HG02884 (cell line): ENCODE data around the gene NR2F2.

Source experiments
- ATAC-seq: cut with Tn5 transposase; IDR thresholded peaks from one replicate; pipeline ENCODE4 v1.9.1; 2021; ENCODE audit warnings: mild to moderate bottlenecking, moderate library complexity; ENCODE audit not compliant: unreplicated experiment

NR2F2 gene

DNA sequence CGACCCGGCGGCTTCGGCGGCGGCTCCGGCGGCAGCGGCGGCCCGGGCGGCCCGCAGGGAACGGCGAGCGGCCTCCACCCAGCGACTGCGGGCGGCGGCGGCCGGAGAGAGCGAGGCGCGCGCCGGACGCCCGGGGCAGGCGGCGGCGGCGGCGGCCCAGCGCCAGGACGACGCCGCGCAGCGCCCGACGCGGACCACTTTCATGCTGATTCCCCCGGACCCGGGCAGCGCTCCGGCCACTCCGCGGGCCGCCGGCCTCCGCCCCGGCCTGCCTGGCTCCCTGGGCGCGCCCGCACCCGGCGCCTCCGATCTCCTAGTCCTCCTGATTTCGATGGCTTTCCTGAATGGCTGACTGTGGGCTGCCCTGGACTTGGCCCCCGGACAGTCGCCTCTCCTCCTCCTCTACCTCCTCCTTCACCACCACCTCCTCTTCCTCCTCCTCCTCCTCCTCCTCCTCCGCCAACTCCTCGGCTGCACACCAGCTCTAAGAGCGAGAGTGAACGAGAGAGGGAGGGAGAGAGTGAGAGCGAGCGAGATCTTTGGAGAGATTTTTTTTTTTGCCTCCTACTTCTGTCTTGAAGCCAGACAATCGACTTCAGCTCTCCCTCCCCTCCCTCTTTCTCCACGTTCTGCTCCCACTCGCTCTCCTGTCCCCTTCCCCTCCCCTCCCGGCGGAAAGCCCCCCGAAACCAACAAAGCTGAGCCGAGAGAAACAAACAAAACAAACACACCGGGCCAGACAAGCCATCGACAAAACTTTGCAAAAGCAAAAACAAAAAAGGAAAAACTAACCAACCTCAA, 844 bp downstream of the NR2F2 start:
- no peak for ATAC-seq

DNA sequence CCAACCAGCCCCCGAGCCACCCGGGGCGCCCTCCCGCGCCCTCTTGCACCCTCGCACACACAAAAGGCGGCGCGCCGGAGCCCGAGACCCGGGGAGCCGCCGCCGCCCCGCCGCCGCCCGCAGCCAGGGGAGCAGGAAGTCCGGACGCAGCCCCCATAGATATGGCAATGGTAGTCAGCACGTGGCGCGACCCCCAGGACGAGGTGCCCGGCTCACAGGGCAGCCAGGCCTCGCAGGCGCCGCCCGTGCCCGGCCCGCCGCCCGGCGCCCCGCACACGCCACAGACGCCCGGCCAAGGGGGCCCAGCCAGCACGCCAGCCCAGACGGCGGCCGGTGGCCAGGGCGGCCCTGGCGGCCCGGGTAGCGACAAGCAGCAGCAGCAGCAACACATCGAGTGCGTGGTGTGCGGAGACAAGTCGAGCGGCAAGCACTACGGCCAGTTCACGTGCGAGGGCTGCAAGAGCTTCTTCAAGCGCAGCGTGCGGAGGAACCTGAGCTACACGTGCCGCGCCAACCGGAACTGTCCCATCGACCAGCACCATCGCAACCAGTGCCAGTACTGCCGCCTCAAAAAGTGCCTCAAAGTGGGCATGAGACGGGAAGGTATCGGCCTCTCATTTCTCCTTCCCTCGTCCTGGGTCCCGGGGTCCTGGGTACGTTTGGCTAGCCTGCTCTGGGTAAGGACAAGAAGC, 1.6 kb downstream of the NR2F2 start:
- no peak for ATAC-seq

- ATAC-seq: no peak
Measured at GRCh38 chr15:96332637-96333121, 2.2 kb downstream of the NR2F2 start.

DNA sequence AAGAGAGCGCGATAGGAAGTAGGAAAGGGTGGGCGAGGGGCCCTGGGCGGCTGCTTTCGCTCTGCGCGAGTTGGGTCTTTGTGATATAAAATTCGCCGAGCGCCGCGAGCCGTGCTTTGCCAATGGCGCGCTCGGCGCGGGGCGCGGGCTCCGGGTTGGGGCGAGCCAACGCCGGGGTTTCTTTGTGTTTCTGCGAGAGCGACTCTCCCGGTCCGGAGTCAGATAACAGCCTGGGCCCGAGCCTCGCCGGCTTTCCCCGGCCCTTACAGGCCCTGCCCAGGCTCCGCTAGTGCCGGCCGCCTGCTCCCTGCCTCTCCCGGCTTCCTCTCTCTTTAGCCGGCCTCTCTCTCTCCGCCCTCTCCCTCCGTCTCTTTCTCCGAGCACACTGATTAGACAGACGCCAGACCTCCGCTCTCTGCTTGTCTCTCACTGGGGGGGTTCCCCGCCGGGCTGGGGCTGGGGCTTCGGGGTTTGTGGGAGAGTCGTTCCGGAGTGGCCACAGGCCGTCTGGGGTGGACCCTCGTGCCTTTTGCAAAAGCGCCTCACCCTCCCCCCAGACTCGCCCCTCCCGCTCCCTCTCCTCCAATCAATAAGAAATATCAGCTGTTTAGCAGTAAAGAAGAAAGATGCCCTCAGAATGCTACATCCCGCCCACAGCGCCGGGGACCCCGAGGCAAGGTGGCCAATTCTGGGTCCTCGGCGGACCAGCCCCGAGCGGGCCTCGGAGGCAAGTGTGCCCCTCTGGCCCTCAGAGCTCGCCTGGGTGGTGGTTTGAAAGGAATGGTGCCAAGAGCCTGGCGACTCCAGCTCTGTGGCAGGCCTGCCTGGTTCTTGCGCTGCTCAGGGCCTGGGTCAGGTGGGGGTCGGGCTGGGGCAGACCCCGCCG, 2.9 kb downstream of the NR2F2 start:
- no peak for ATAC-seq

GRCh38 chr15:96334017-96334704, 3.7 kb downstream of the NR2F2 start:
- ATAC-seq: no peak

- no peak for ATAC-seq
Measured at GRCh38 chr15:96334705-96335410, 4.4 kb downstream of the NR2F2 start.

DNA sequence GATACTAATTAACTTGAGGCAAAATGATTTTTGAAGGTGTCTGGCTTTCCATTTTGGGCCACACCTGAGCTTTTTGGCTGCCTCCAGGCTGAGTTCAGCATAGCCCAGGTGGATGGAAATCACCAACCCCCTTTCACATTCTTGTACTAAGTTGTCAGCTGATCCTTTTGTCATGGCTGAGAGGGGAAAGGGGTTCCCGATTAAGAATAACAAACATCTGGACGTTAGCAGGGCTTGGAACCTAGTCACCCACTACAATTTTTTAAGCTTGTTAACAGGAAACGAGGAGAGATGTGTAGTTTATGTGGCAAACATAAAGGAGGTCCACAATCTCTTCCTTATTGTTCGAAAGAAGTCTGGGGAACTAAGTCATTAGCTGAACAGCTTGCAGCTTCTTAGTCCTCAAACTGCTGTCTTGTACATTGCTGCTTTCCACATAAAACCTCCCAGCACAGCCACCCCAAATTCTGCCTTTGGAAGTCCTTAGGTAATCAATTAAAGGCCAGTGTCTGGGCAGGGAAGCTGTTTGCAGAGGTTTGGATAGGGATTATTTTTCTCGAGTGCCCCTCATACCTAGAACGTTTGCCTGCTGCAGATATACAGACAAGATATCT, 5.0 kb downstream of the NR2F2 start:
- no peak for ATAC-seq

DNA sequence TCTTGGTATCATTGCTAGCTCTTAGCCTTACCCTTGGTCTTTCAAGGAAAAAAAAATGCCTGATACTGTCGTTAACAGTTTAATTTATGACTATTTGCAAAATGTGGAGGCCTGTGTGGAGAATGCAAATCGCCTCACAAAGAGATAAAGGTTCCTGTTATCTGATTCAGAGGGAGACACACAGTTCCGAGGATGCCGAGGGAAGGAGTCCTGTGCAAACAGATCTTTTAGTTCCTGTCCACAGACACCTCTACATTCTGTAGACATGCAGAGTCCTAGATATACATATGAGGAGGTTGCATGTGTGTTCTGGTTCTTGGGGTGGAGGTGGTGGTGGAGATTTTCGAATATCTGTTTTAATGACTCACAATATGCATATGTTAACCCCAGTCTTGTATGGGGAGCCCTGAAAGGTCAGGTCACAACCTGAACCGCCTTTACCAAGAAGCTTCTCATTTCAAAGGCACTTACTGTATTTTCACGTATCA, 5.7 kb downstream of the NR2F2 start:
- ATAC-seq: no peak

DNA sequence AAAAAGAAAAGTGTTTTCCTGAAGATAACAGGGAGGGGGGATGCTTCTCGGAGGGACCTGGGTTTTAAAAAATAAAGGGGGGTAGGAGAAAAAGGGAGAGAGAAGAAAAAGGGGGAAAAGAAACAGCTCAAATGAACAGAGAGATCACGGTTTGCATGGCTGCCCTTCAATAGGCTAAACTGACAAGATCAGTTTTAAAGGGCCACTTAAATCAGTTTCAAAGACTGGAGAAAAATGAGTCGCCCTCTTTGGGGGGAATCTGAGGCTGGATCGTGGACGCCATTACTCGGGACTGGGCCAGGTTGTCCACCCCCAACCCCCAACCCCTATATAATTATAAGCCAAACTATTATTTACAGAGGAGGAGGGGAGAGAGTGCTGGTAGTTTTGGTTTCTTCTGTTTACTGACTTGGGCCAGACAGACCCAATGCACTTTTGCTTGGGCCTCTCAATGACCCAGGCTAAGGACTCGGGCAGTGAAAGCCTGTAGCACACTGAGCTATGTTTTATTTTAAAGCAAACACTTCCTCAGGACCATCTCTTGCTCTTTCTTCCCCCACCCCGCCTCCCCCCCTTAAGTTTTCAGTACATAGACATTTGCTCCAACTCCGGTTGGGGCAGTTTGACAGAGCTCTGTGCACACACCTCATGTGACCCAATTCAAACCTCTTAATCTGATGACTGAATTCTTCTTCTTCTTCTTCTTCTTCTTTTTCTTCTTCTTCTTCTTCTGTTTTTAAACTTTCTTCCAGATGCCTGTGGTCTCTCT, 6.3 kb downstream of the NR2F2 start:
- ATAC-seq: no peak

DNA sequence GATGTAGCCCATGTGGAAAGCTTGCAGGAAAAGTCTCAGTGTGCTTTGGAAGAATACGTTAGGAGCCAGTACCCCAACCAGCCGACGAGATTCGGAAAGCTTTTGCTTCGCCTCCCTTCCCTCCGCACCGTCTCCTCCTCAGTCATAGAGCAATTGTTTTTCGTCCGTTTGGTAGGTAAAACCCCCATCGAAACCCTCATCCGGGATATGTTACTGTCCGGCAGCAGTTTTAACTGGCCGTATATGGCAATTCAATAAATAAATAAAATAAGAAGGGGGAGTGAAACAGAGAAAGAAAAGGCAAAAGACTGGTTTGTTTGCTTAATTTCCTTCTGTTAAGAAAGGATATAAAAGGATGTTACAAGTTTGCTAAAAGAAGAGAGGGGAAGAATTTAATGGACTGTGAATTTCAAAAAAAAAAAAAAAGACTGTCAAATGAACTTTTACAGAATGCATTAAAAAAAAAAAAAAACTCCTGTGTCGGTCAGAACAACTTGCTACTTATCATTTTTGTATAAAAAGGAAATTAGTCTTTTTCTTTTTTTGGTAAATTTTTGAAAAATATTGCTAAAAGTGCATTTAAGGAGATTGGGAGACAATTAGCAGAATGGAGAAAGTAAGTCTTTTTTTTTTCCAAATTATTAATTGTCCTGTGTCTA, 7.0 kb downstream of the NR2F2 start:
- no peak for ATAC-seq

DNA sequence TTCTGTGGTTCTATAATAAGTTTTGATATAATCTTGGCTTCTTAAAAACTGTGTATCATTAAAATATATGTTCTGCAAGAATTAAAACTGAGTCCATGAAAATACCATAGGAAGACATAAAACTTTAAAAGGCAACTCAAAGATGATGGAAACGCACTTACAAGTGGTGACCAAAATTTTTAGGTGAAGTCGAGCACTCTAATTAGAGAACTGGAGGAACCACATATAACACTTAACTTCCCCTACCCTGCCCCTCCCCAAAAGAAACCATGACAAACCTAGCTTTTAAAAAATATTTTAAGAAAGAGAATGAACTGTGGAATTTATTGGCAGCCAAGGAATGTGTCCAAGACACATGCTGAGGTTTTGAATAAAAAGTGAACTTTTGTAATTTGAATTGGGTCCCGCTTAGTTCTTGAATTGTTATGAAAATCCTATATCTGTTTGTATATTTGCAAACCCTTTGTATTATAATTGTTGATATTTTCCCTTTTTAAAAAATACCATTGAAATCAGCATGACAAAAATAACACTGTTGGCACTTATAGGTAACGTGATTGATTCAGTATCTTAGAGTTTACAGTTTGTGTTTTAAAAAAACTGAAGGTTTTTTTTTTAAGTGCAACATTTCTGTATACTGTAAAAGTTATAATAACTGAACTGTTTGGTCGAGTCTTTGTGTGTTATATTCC, 7.7 kb downstream of the NR2F2 start:
- ATAC-seq: no peak

GRCh38 chr15:96338766-96339618, 8.5 kb downstream of the NR2F2 start:
- ATAC-seq: no peak

DNA sequence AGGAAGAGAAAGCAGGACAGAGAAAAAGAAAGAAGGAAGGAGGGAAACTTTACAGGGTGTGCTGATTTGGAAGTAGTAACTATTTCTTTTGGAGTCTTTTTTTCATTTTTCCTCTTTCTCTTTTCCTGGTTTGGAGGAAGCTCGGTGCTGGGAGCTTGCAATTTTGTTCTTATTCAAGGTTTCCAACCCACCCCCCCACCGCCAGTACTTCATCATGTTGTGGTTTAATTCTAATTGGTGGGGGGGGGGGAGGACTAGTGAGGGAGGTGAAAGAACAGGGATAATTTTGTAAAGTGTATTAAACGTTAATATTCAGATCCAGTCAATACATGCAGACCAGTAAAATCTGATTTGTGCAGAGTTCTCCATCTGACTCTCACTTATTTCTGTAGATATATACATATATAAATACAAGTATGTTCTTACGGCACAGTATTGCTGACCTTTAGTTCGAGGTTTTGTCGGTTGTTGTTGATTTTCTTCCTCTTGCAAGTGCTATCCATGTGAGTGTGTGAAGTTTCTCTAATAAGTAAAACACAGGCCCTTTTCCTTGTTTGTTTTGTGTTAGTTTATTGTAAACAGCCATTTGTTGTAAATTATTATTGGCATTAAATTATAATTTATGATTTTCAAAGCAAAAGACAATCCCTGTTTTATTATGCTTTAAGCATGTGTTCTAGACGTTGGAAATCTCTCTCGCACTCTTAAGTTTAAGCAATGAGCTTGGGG, 9.3 kb downstream of the NR2F2 start:
- no peak for ATAC-seq

- no peak for ATAC-seq
Measured at GRCh38 chr15:96340348-96340597, 9.8 kb downstream of the NR2F2 start.

GRCh38 chr15:96340598-96341512, 10.4 kb downstream of the NR2F2 start:
- peak; percentile 34 for ATAC-seq
